ENCODE measurements around the gene GBF1. TPM values are rescaled to one million over a fixed set of nuclear protein-coding genes. Genes with fewer than 3 reads are reported as not detected.
A peak's percentile ranks its signal among the peaks of the same experiment; 100 is the strongest.

The GBF1 gene
- polyA plus RNA-seq, 1 donor (not counting 4 experiments of a cell fraction or from before 2014, with no cell fraction given): 17.4 TPM

DNA sequence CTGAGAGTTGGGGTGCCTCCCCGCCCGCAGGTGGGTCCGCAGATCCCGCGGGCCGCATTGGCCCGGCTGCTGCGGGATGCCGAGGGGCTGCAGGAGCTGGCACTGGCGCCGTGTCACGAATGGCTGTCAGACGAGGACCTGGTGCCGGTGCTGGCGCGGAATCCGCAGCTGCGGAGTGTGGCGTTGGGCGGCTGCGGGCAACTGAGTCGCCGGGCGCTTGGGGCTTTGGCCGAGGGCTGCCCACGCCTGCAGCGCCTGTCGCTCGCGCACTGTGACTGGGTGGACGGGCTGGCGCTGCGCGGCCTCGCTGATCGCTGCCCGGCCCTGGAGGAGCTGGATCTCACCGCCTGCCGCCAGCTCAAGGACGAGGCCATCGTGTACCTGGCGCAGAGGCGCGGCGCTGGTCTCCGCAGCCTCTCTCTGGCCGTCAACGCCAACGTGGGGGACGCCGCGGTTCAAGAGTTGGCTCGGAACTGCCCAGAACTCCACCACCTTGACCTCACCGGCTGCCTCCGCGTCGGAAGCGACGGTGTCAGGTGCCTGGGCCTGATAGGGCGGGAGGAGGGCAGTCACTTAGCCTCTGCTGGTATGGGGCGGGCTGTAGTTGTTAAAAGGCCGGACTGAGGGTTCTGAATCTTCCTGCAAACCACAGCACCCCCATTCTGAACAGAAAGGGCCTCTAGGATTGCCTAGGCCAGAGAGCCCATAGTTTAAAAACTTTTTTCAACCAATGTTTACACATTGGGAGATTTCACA is 176.6 kb downstream of the GBF1 start:
- no peak for FAIRE-seq
- TF ChIP-seq EZH2 (IDR thresholded peaks at IDR 0.05; ENCODE audit: low read length): no peak
- TF ChIP-seq, protein P1, sequence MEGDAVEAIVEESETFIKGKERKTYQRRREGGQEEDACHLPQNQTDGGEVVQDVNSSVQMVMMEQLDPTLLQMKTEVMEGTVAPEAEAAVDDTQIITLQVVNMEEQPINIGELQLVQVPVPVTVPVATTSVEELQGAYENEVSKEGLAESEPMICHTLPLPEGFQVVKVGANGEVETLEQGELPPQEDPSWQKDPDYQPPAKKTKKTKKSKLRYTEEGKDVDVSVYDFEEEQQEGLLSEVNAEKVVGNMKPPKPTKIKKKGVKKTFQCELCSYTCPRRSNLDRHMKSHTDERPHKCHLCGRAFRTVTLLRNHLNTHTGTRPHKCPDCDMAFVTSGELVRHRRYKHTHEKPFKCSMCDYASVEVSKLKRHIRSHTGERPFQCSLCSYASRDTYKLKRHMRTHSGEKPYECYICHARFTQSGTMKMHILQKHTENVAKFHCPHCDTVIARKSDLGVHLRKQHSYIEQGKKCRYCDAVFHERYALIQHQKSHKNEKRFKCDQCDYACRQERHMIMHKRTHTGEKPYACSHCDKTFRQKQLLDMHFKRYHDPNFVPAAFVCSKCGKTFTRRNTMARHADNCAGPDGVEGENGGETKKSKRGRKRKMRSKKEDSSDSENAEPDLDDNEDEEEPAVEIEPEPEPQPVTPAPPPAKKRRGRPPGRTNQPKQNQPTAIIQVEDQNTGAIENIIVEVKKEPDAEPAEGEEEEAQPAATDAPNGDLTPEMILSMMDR (optimal IDR thresholded peaks at IDR 0.05 in 1 of 3, IDR thresholded peaks at IDR 0.05 in 1 of 3, conservative IDR thresholded peaks at IDR 0.05 in 1 of 3; ENCODE audit: extremely low read depth in 1 of 3, insufficient read depth in 2 of 3, low read length in 3 of 3): no peak
- DNase-seq (ENCODE audit: low read depth, low spot score): no peak

DNA sequence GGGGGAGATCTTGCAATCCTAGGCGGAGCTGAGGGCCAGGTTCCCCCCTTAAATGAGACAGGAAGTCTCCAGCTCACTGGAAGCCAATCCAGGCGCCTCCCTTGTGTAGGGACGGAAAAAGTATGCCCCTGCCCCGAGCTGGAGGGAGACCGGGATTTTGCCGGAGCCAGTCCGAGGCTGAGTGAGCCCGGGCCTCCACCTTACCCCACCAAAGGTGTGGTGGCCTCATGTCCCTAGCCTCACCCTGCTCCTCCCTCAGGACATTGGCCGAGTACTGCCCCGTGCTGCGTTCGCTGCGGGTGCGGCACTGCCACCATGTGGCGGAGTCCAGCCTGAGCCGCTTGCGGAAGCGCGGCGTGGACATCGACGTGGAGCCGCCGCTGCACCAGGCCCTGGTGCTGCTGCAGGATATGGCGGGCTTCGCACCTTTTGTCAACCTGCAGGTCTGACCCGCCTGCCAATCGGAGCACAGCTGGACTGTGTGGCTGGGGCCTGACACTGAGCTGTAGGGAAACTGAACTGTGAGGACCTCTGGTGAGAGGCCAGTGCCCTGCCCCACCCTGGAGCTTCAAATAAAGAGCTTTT is 177.3 kb downstream of the GBF1 start:
- H3K27me3 ChIP-seq (ENCODE audit: control insufficient read depth, extremely low read depth, insufficient read depth, low read length): peaks cover 16% of the 10 kb centered on the region
- no peaks in the 10 kb centered on the region for H3K9me1 ChIP-seq (ENCODE audit: control insufficient read depth, extremely low read depth, insufficient read depth, low read length)
- H3K27ac ChIP-seq (ENCODE audit: control insufficient read depth, insufficient read depth, low read length): peak overlapping the region; percentile 72
- peaks cover 3% of the 10 kb centered on the region for H3K79me2 ChIP-seq (ENCODE audit: control insufficient read depth, insufficient read depth, low read length)
- H3K4me1 ChIP-seq (ENCODE audit: control insufficient read depth, extremely low read depth, insufficient read depth, low read length): peaks cover 29% of the 10 kb centered on the region
- FAIRE-seq (peak; percentile 41), DNase-seq (ENCODE audit: low read depth, low spot score) (no peak)
- dilution Hi-C loops (cut with MboI; ENCODE audit: extremely low pct_ligation_motif_present, low sequenced_read_pairs): no loop called here
- H3K9me3 ChIP-seq (ENCODE audit: control insufficient read depth, low read depth, low read length): no peaks in the 10 kb centered on the region
- H3K4me3 ChIP-seq (ENCODE audit: control insufficient read depth in 2 of 3, extremely low read depth in 1 of 3, insufficient read depth in 2 of 3, low read depth in 1 of 3, low read length in 3 of 3): peak overlapping the region; percentile 65 to 83 (median 71)
- H3K36me3 ChIP-seq (ENCODE audit: control insufficient read depth in 2 of 2, extremely low read depth in 1 of 2, insufficient read depth in 2 of 2, low read length in 2 of 2): peaks cover 8 to 17% of the 10 kb centered on the region in 2 experiments
- peak overlapping the region; percentile 4 for H2AFZ ChIP-seq (ENCODE audit: control insufficient read depth, low read length)
- TF ChIP-seq, protein P1 (optimal IDR thresholded peaks at IDR 0.05 in 1 of 3, IDR thresholded peaks at IDR 0.05 in 1 of 3, conservative IDR thresholded peaks at IDR 0.05 in 1 of 3; ENCODE audit: extremely low read depth in 1 of 3, insufficient read depth in 2 of 3, low read length in 3 of 3): peak; percentile 80 to 97 (median 92)
- TF ChIP-seq EZH2 (IDR thresholded peaks at IDR 0.05; ENCODE audit: low read length): no peak
- H3K9ac ChIP-seq (ENCODE audit: control insufficient read depth, extremely low read depth, insufficient read depth, low read length): peak overlapping the region; percentile 82
- no peaks in the 10 kb centered on the region for H4K20me1 ChIP-seq (ENCODE audit: control insufficient read depth, extremely low read depth, insufficient read depth, low read length)
- H3K4me2 ChIP-seq (ENCODE audit: control insufficient read depth, extremely low read depth, insufficient read depth, low read depth, low read length): peak overlapping the region; percentile 91

More for the DNA sequence above, 176.6 kb downstream of the GBF1 start:
- H3K9me3 ChIP-seq (ENCODE audit: control insufficient read depth, low read depth, low read length): no peaks in the 10 kb centered on the region
- H3K36me3 ChIP-seq (ENCODE audit: control insufficient read depth in 2 of 2, extremely low read depth in 1 of 2, insufficient read depth in 2 of 2, low read length in 2 of 2): peaks cover 8 to 17% of the 10 kb centered on the region in 2 experiments
- H3K9me1 ChIP-seq (ENCODE audit: control insufficient read depth, extremely low read depth, insufficient read depth, low read length): no peaks in the 10 kb centered on the region
- dilution Hi-C loops (cut with MboI; ENCODE audit: extremely low pct_ligation_motif_present, low sequenced_read_pairs): no loop called here
- peak overlapping the region; percentile 73 for H2AFZ ChIP-seq (ENCODE audit: control insufficient read depth, low read length)
- peaks cover 3% of the 10 kb centered on the region for H3K79me2 ChIP-seq (ENCODE audit: control insufficient read depth, insufficient read depth, low read length)
- H3K27ac ChIP-seq (ENCODE audit: control insufficient read depth, insufficient read depth, low read length): peak overlapping the region; percentile 72
- H4K20me1 ChIP-seq (ENCODE audit: control insufficient read depth, extremely low read depth, insufficient read depth, low read length): no peaks in the 10 kb centered on the region
- H3K4me1 ChIP-seq (ENCODE audit: control insufficient read depth, extremely low read depth, insufficient read depth, low read length): peaks cover 29% of the 10 kb centered on the region
- peak overlapping the region; percentile 91 for H3K4me2 ChIP-seq (ENCODE audit: control insufficient read depth, extremely low read depth, insufficient read depth, low read depth, low read length)
- H3K4me3 ChIP-seq (ENCODE audit: control insufficient read depth in 2 of 3, extremely low read depth in 1 of 3, insufficient read depth in 2 of 3, low read depth in 1 of 3, low read length in 3 of 3): peak overlapping the region; percentile 65 to 83 (median 71)
- H3K9ac ChIP-seq (ENCODE audit: control insufficient read depth, extremely low read depth, insufficient read depth, low read length): peak overlapping the region; percentile 82
- peaks cover 18% of the 10 kb centered on the region for H3K27me3 ChIP-seq (ENCODE audit: control insufficient read depth, extremely low read depth, insufficient read depth, low read length)
